ENCODE measurements around the gene ABCC5.

ABCC5 gene

GRCh38 chr3:183975981-183976662 lies 41.6 kb downstream of the ABCC5 start:
- DNase-seq (ENCODE audit: low spot score) = no peak

GRCh38 chr3:183968666-183969245 lies 48.9 kb downstream of the ABCC5 start:
- no peak for DNase-seq (ENCODE audit: low spot score)

GRCh38 chr3:183967693-183968092 lies 50.0 kb downstream of the ABCC5 start:
- no peak for DNase-seq (ENCODE audit: low spot score)

- no peak for DNase-seq (ENCODE audit: low spot score)
Measured at GRCh38 chr3:183966361-183966791, 51.3 kb downstream of the ABCC5 start.

GRCh38 chr3:183962807-183963206 lies 54.9 kb downstream of the ABCC5 start:
- DNase-seq (ENCODE audit: low spot score) = no peak

- no peak for DNase-seq (ENCODE audit: low spot score)
Measured at GRCh38 chr3:183959214-183959613, 58.5 kb downstream of the ABCC5 start.

- DNase-seq (ENCODE audit: low spot score) = no peak
Measured at GRCh38 chr3:183958775-183959174, 58.9 kb downstream of the ABCC5 start.

GRCh38 chr3:183958226-183958625 lies 59.5 kb downstream of the ABCC5 start:
- DNase-seq (ENCODE audit: low spot score) = no peak

GRCh38 chr3:183954875-183955274 lies 62.8 kb downstream of the ABCC5 start:
- DNase-seq (ENCODE audit: low spot score) = no peak

GRCh38 chr3:183953471-183954070 lies 64.1 kb downstream of the ABCC5 start:
- DNase-seq (ENCODE audit: low spot score) = no peak

GRCh38 chr3:183951459-183951858 lies 66.2 kb downstream of the ABCC5 start:
- no peak for DNase-seq (ENCODE audit: low spot score)

GRCh38 chr3:183949690-183950089 lies 68.0 kb downstream of the ABCC5 start:
- DNase-seq (ENCODE audit: low spot score) = no peak

GRCh38 chr3:183946037-183946436 lies 71.6 kb downstream of the ABCC5 start:
- DNase-seq (ENCODE audit: low spot score) = no peak

- no peak for DNase-seq (ENCODE audit: low spot score)
Measured at GRCh38 chr3:183944775-183945174, 72.9 kb downstream of the ABCC5 start.

- no peak for DNase-seq (ENCODE audit: low spot score)
Measured at GRCh38 chr3:183943739-183944138, 73.9 kb downstream of the ABCC5 start.

- no peak for DNase-seq (ENCODE audit: low spot score)
Measured at GRCh38 chr3:183941216-183941615, 76.5 kb downstream of the ABCC5 start.

GRCh38 chr3:183937601-183938286 lies 79.9 kb downstream of the ABCC5 start:
- DNase-seq (ENCODE audit: low spot score) = no peak

GRCh38 chr3:183933160-183933559 lies 84.5 kb downstream of the ABCC5 start:
- no peak for DNase-seq (ENCODE audit: low spot score)

GRCh38 chr3:183931881-183932280 lies 85.8 kb downstream of the ABCC5 start:
- DNase-seq (ENCODE audit: low spot score) = no peak

GRCh38 chr3:183930086-183930485 lies 87.6 kb downstream of the ABCC5 start:
- DNase-seq (ENCODE audit: low spot score) = no peak

- DNase-seq (ENCODE audit: low spot score) = no peak
Measured at GRCh38 chr3:183927059-183927458, 90.6 kb downstream of the ABCC5 start.

GRCh38 chr3:183924956-183925355 lies 92.7 kb downstream of the ABCC5 start:
- no peak for DNase-seq (ENCODE audit: low spot score)

GRCh38 chr3:183924543-183924942 lies 93.1 kb downstream of the ABCC5 start:
- no peak for DNase-seq (ENCODE audit: low spot score)
